Measurements from ENCODE around the gene PAGE4.
A peak's percentile ranks its signal among the peaks of the same experiment; 100 is the strongest.

The PAGE4 gene

DNA sequence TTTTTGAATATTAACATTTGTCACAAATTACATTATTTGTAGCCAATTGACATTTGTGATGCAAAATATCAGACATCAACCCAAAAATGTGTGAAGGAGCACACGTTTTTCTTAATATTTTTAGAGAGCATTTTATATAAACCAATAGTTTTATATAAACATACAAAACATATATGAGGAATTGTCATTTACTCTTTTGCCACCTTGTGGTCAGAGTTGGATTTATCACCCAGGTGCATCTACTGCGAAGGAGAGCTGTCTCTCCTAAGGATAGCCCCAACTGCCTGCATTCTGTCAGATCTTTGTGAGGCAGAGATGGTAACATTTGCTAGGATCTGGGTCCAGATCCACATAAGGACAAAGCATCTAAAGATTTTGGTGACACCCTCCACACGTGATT lies 47.6 kb downstream of the PAGE4 start:
- peak; percentile 9 for DNase-seq (ENCODE audit: low read depth)

DNA sequence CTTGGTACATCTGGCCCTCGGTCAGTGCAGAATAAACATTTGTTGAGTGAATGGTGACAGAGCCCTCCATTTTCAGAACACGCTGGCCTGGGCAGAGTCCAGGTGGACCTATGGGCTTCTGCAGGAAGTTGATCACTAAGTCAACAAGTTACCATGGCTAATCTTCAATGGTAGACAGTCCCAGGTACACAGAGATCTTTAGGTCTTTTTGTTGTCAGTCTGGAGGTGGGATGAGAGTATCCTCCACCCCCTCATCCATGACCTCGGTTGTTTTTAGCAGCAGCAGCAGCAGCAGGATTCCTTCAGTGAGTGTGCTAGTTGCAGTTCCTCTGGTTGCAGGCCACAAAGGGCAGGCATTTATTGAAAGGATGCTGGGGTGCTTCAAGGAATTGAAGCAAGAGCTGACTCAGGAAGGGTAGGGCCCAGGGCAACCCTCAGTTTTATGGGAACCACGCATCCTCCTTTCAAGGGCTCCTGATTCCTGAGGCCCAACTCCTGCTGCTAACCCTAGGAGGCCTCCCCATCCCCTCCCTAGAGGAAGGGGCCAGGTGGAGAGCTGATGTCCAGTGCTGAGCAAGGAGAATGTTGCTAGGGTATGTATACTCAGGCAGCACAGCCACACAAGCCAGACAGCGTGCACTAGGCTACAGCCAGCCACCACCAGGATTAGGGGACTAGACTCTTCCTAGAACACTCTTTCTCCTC lies 48.4 kb downstream of the PAGE4 start:
- no peak for DNase-seq (ENCODE audit: low read depth)

DNA sequence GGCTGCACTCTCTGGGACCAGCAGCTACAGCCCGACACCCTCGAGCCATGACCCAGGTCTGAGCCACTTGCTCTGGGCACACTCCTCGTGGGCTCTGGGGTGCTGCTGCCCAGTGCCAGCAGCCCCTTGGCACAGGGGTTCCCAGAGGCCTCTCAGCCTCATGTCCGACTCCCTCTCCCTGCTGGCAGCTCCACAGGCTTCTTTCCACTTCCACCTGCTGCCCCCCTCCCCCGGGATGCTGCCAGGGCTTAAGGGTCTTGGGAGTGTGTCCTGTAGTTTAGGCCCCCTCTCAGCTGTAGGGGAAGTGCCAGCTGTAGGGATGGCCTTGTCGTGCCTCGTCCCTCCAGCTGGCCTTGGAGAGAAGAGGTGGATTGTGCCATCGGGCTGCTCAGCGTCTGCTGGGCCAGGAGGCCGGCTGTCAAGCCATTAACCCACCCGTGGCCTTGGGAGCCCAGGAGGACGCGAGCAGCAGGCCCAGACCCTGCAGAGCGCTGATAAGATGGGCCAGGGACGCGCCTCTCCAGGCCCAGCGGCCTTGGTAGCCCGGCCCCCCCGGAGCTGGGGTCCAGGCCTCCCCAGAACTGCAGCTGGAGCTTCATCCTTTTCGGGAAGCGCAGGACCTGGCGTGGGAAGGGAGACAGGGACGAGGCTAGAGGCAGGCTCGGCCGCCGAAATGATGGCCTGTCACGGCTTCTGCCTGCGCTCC lies 49.2 kb downstream of the PAGE4 start:
- DNase-seq (ENCODE audit: low read depth), result no peak

DNA sequence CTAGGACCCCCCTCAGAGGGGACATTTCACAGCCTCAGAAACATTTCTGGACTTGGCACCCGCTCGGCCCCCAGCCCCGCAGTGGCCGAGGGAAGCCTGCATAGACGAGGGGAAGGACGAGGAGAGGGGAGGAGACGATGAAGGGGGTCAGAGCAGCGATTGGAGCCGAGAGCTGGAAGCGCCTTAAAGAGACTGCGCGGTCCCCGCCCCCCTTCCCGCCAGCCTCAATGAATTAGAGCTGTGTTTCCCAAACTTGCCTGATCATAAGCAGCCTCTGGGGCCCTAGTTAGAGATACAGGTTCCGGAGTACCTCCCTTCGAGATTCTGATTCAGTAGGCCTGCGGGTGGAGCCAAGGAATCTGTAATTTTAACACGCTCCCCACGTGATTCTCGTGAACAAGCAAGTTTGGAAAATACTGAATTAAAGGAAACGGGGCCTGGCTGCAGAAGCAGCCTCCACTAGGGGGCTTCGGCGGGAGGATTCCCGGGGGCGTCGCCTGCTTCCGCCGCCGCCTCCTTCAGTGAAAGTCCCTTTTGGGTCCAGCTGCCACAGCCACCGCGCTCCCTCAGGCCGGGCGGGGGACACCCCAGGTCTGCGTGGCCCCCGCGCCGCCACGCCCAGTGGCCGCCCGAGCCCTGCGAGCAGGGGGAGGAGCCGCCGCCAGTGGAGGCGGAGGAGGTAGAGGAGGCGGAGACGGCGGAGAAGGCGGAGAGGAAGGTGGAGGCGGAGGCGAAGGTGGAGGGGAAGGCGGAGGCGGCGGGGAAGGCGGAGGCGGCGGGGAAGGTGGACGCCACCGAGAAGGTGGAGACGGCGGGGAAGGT lies 49.9 kb downstream of the PAGE4 start, which contains the start of gene USP27X:
USP27X (plus strand) TSS at position 651 of the 822 bp plus-strand sequence. CDS start 824 bp downstream, outside the sequence.
- DNase-seq (ENCODE audit: low read depth), result peak; percentile 76

DNA sequence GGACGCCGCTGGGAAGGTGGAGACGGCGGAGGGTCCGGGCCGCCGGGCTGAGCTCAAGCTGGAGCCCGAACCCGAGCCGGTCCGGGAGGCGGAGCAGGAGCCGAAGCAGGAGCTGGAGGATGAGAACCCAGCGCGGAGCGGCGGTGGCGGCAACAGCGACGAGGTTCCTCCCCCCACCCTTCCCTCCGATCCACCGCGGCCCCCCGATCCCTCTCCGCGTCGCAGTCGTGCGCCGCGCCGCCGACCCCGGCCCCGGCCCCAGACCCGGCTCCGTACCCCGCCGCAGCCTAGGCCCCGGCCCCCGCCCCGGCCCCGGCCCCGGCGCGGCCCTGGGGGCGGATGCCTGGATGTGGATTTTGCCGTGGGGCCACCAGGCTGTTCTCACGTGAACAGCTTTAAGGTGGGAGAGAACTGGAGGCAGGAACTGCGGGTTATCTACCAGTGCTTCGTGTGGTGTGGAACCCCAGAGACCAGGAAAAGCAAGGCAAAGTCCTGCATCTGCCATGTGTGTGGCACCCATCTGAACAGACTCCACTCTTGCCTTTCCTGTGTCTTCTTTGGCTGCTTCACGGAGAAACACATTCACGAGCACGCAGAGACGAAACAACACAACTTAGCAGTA lies 50.7 kb downstream of the PAGE4 start:
- DNase-seq (ENCODE audit: low read depth), result no peak

DNA sequence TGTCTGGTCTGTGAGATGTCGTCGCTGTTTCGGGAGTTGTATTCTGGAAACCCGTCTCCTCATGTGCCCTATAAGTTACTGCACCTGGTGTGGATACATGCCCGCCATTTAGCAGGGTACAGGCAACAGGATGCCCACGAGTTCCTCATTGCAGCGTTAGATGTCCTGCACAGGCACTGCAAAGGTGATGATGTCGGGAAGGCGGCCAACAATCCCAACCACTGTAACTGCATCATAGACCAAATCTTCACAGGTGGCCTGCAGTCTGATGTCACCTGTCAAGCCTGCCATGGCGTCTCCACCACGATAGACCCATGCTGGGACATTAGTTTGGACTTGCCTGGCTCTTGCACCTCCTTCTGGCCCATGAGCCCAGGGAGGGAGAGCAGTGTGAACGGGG lies 51.6 kb downstream of the PAGE4 start:
- DNase-seq (ENCODE audit: low read depth), result no peak
